Loucy (cell line): ENCODE results near the gene GRHPR.
A peak's percentile ranks its signal among the peaks of the same experiment; 100 is the strongest.

Experiments
- H2AFZ ChIP-seq: fragments of 200-600 bp; sonication (generic); 2 replicates; pipeline ENCODE4 v1.6.0; 2016; ENCODE audit warnings: antibody characterized with exemption, mild to moderate bottlenecking, low read length, moderate library complexity
- H3F3A ChIP-seq: fragments of 200-600 bp; 2 replicates; pipeline ENCODE4 v1.6.0; 2016; ENCODE audit warnings: antibody characterized with exemption, low read depth, mild to moderate bottlenecking
- H3K27me3 ChIP-seq: fragments of 200-600 bp; sonication (generic); 2 replicates; pipeline ENCODE4 v1.6.1; 2014; ENCODE audit warnings: low read length, mild to moderate bottlenecking; ENCODE audit not compliant: insufficient read depth, poor library complexity, severe bottlenecking
- H3K36me3 ChIP-seq: fragments of 200-600 bp; sonication (generic); 2 replicates; pipeline ENCODE4 v1.6.1; 2016; ENCODE audit warnings: low read length; ENCODE audit not compliant: insufficient read depth
- H3K4me1 ChIP-seq: fragments of 200-600 bp; sonication (generic); 2 replicates; pipeline ENCODE4 v1.5.1; 2014; ENCODE audit warnings: low read length, mild to moderate bottlenecking; ENCODE audit not compliant: insufficient read depth, poor library complexity, severe bottlenecking
- H3K4me2 ChIP-seq: fragments of 200-600 bp; sonication (generic); 2 replicates; pipeline ENCODE4 v1.6.0; 2014; ENCODE audit warnings: antibody characterized with exemption, low read length, low read depth, mild to moderate bottlenecking; ENCODE audit not compliant: poor library complexity, severe bottlenecking
- H3K4me3 ChIP-seq: fragments of 200-600 bp; sonication (generic); 2 replicates; pipeline ENCODE4 v1.5.1; 2014; ENCODE audit warnings: low read length, mild to moderate bottlenecking, mixed read lengths; ENCODE audit not compliant: poor library complexity, severe bottlenecking
- H3K79me2 ChIP-seq: fragments of 200-600 bp; sonication (generic); 2 replicates; pipeline ENCODE4 v1.6.1; 2014; ENCODE audit warnings: low read length; ENCODE audit not compliant: insufficient read depth
- H3K9ac ChIP-seq: fragments of 200-600 bp; sonication (generic); 2 replicates; pipeline ENCODE4 v1.6.0; 2014; ENCODE audit warnings: mild to moderate bottlenecking, low read depth, low read length, moderate library complexity; ENCODE audit not compliant: poor library complexity, severe bottlenecking
- H3K9me2 ChIP-seq: fragments of 200-600 bp; sonication (generic); replicated peaks from 2 replicates; pipeline ENCODE4 v1.6.1; 2016; ENCODE audit warnings: low read depth, low read length, mixed read lengths
- H3K9me3 ChIP-seq: fragments of 200-600 bp; sonication (generic); 2 replicates; pipeline ENCODE4 v1.6.1; 2014; ENCODE audit warnings: mild to moderate bottlenecking, antibody characterized with exemption, low read length, low read depth; ENCODE audit not compliant: insufficient read depth
- H4K20me1 ChIP-seq: fragments of 200-600 bp; sonication (generic); 2 replicates; pipeline ENCODE4 v1.6.0; 2014; ENCODE audit warnings: antibody characterized with exemption, low read length, mild to moderate bottlenecking; ENCODE audit not compliant: insufficient read depth, poor library complexity, severe bottlenecking
- EZH2phosphoT487 ChIP-seq: fragments of 200-600 bp; IDR thresholded peaks from 2 replicates; pipeline ENCODE4 v1.6.1; 2018; ENCODE audit warnings: antibody characterized with exemption, mild to moderate bottlenecking, moderate library complexity, borderline replicate concordance
- TF ChIP-seq, protein P1 (sequence below): fragments of 200-600 bp; sonication (generic); conservative IDR thresholded peaks from 2 replicates; pipeline ENCODE4 v1.5.1; 2014; ENCODE audit warnings: mild to moderate bottlenecking, antibody characterized with exemption, low read length

The GRHPR gene

DNA sequence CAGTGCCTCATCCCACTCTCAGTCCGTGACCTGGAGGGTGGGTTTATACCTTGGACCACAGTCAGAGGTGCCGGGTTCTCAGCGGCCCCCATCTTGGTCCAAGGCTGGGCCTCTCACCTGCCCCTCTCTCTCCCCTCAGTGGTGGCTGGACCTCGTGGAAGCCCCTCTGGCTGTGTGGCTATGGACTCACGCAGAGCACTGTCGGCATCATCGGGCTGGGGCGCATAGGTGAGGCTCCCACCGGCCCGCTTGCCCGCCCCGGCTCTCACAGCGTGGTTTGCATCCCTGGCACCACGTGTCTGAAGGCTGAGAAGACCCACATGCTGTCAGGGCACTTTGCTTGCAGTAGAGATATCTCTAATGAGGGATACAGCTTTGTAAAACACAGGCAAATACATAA is 5.8 kb downstream of the GRHPR start:
- Histone ChIP-seq H3K4me1 (peaks cover 14% of the 10 kb centered on the region), H3K9ac (no peak overlapping the region), H2AFZ (no peak overlapping the region), H3F3A (no peaks in the 10 kb centered on the region), H3K4me2 (no peak overlapping the region), H3K4me3 (no peak overlapping the region), H3K79me2 (peaks cover 30% of the 10 kb centered on the region), H4K20me1 (peaks cover 22% of the 10 kb centered on the region), H3K9me3 (no peaks in the 10 kb centered on the region), H3K9me2 (no peaks in the 10 kb centered on the region), H3K27me3 (no peaks in the 10 kb centered on the region), H3K36me3 (peaks cover 30% of the 10 kb centered on the region; the same call in 1 of the 2 replicates)
- TF ChIP-seq, protein P1, sequence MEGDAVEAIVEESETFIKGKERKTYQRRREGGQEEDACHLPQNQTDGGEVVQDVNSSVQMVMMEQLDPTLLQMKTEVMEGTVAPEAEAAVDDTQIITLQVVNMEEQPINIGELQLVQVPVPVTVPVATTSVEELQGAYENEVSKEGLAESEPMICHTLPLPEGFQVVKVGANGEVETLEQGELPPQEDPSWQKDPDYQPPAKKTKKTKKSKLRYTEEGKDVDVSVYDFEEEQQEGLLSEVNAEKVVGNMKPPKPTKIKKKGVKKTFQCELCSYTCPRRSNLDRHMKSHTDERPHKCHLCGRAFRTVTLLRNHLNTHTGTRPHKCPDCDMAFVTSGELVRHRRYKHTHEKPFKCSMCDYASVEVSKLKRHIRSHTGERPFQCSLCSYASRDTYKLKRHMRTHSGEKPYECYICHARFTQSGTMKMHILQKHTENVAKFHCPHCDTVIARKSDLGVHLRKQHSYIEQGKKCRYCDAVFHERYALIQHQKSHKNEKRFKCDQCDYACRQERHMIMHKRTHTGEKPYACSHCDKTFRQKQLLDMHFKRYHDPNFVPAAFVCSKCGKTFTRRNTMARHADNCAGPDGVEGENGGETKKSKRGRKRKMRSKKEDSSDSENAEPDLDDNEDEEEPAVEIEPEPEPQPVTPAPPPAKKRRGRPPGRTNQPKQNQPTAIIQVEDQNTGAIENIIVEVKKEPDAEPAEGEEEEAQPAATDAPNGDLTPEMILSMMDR = no peak
- TF ChIP-seq EZH2phosphoT487 = no peak

DNA sequence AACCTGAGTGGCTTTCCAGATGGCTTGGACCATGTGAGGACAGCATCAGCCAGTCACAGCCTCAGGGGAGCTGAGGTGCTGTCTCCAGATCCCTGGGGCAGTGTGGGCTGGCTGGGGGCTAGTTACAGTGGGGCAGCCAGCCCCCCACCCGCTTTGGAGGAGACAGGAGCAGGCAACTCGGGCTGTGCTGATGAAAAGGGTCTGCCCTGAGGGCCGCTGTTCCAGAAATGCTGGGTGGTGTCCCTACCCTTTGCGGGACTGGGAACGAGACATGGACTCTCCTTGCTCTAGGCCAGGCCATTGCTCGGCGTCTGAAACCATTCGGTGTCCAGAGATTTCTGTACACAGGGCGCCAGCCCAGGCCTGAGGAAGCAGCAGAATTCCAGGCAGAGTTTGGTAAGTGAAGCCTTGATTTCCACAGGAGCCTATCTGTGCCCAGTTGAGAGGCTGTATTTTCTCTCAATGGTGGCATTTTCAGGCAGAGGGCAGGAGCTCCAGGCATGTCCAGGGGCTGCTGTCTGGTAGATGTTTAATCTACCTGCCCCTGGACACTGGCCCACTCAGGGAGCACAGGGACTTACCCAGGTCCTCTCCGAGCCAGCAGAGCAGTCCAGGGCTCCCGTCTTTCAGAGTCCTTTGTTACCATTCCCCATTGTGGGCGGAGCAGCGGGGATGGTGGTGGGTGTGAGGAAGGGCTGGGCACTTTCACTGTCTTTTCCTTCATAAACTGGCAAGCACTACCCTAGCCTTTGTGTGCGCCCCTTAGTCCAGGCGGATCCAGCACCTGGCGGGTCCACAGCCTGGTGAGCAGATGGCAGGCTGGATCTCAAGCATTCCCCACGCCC is 7.2 kb downstream of the GRHPR start:
- peaks cover 9% of the 10 kb centered on the region for H4K20me1 ChIP-seq
- no peaks in the 10 kb centered on the region for H3K27me3 ChIP-seq
- H3K4me3 ChIP-seq = no peak overlapping the region
- H3K9ac ChIP-seq = no peak overlapping the region
- no peaks in the 10 kb centered on the region for H3F3A ChIP-seq
- no peaks in the 10 kb centered on the region for H3K9me3 ChIP-seq
- H3K4me1 ChIP-seq = peaks cover 3% of the 10 kb centered on the region
- H3K36me3 ChIP-seq = peaks cover 37% of the 10 kb centered on the region; the same call in 1 of the 2 replicates
- H2AFZ ChIP-seq = no peak overlapping the region
- TF ChIP-seq EZH2phosphoT487 = no peak
- TF ChIP-seq, protein P1 = no peak
- no peak overlapping the region for H3K4me2 ChIP-seq
- peaks cover 17% of the 10 kb centered on the region for H3K79me2 ChIP-seq
- no peaks in the 10 kb centered on the region for H3K9me2 ChIP-seq

DNA sequence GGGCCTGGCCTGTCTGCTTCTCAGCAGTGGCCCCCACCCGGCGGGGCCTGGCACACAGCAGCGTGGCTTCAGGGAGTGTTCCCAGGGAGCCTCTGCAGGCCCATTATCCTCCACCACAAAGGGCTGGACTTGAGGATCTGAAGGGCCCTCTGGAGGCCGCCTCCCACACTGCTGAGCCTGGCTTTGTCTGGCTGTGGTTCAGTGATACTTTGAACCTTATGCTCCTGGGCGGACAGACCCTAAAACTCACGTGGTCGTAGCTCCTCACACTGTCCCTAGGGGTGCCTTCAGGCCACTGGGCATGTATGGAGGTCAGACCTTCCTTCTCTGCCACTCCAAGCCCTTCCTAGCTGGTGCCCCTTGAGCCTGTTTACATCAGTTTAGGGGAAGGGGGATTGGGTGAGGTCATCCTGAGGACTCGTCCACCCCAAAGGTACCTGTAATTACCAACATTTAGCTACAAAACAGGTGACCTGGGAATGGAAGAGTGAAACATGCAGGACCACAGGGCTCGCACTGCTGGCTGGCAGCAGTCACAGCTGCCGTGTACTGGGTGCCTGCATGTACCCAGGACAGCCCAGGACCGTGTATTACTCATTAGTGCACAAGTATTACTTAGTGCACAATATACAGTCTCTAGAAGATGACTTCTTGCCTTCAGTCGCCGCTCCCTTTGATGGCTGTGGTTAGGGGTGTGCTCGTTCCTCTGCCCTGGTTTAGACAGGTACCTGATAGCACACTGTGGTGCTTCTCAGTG is 8.5 kb downstream of the GRHPR start:
- Histone ChIP-seq H3K4me1 (no peaks in the 10 kb centered on the region), H3K36me3 (peaks cover 44% of the 10 kb centered on the region; the same call in 1 of the 2 replicates), H2AFZ (no peak overlapping the region), H3K27me3 (no peaks in the 10 kb centered on the region), H3K9ac (no peak overlapping the region), H3K9me3 (no peaks in the 10 kb centered on the region), H4K20me1 (peaks cover 2% of the 10 kb centered on the region), H3F3A (no peaks in the 10 kb centered on the region), H3K4me2 (no peak overlapping the region), H3K9me2 (no peaks in the 10 kb centered on the region), H3K79me2 (peaks cover 3% of the 10 kb centered on the region; the same call in 1 of the 2 replicates), H3K4me3 (no peak overlapping the region)
- TF ChIP-seq, protein P1 = 0 out of 2 replicates have a peak, but pooled peaks have one; percentile 15
- TF ChIP-seq EZH2phosphoT487 = no peak
